NB4 (cell line): ENCODE measurements around the gene CHST15.

Source experiments
- DNase-seq: peaks from one replicate; pipeline ENCODE4 v3.0.0; 2010; ENCODE audit warnings: low read depth
- H3K4me3 ChIP-seq: one replicate; pipeline ENCODE4 v1.5.1; 2011; ENCODE audit warnings: mild to moderate bottlenecking, low read depth, low read length, moderate library complexity
- CTCF ChIP-seq: IDR thresholded peaks from one replicate; pipeline ENCODE4 v1.5.1; 2012; ENCODE audit warnings: low read depth, low read length
- MAX ChIP-seq: IDR thresholded peaks from 2 replicates; pipeline ENCODE4 v1.6.1; 2011; ENCODE audit warnings: low read depth, low read length
- MYC ChIP-seq: IDR thresholded peaks from 2 replicates; pipeline ENCODE4 v1.6.1; 2011; ENCODE audit warnings: low read depth, low read length
- POLR2A ChIP-seq: IDR thresholded peaks from 2 replicates; pipeline ENCODE4 v1.6.1; 2011; ENCODE audit warnings: mild to moderate bottlenecking; ENCODE audit not compliant: insufficient read length; ENCODE audit errors: extremely low read depth

The CHST15 gene

GRCh38 chr10:124086787-124087671, 6.4 kb downstream of the CHST15 start:
- TF ChIP-seq MYC, result no peak
- TF ChIP-seq POLR2A, result no peak
- no peak for TF ChIP-seq CTCF
- TF ChIP-seq MAX, result no peak
- no peak overlapping the region for H3K4me3 ChIP-seq
- DNase-seq, result no peak

- no peak overlapping the region for H3K4me3 ChIP-seq
- TF ChIP-seq CTCF, result no peak
- no peak for TF ChIP-seq MYC
- TF ChIP-seq MAX, result no peak
- TF ChIP-seq POLR2A, result no peak
- no peak for DNase-seq
These were observed 7.2 kb downstream of the CHST15 start for GRCh38 chr10:124086097-124086710.

GRCh38 chr10:124085680-124086079, 7.7 kb downstream of the CHST15 start:
- TF ChIP-seq CTCF, result no peak
- no peak for TF ChIP-seq POLR2A
- no peak for TF ChIP-seq MYC
- TF ChIP-seq MAX, result no peak
- no peak for DNase-seq
- no peak overlapping the region for H3K4me3 ChIP-seq

- DNase-seq, result no peak
- TF ChIP-seq CTCF (no peak), POLR2A (no peak), MAX (no peak), MYC (no peak)
- H3K4me3 ChIP-seq, result no peak overlapping the region
These were observed 8.7 kb downstream of the CHST15 start for GRCh38 chr10:124084708-124085107.

GRCh38 chr10:124083740-124084397, 9.5 kb downstream of the CHST15 start:
- TF ChIP-seq POLR2A, result no peak
- no peak for TF ChIP-seq MYC
- TF ChIP-seq MAX, result no peak
- TF ChIP-seq CTCF, result no peak
- H3K4me3 ChIP-seq, result no peak overlapping the region
- no peak for DNase-seq
